Measurements from ENCODE around the gene PDCL2. TPM values are rescaled to one million over a fixed set of nuclear protein-coding genes. Genes with fewer than 3 reads are reported as not detected.
A peak's percentile ranks its signal among the peaks of the same experiment; 100 is the strongest.

The PDCL2 gene
- total and polyA plus RNA-seq, 9 of the 15 experiments (the other 6 are each of a cell fraction or from before 2014, with no cell fraction given): 0.62 to 2.5 (median 1.2) TPM

DNA sequence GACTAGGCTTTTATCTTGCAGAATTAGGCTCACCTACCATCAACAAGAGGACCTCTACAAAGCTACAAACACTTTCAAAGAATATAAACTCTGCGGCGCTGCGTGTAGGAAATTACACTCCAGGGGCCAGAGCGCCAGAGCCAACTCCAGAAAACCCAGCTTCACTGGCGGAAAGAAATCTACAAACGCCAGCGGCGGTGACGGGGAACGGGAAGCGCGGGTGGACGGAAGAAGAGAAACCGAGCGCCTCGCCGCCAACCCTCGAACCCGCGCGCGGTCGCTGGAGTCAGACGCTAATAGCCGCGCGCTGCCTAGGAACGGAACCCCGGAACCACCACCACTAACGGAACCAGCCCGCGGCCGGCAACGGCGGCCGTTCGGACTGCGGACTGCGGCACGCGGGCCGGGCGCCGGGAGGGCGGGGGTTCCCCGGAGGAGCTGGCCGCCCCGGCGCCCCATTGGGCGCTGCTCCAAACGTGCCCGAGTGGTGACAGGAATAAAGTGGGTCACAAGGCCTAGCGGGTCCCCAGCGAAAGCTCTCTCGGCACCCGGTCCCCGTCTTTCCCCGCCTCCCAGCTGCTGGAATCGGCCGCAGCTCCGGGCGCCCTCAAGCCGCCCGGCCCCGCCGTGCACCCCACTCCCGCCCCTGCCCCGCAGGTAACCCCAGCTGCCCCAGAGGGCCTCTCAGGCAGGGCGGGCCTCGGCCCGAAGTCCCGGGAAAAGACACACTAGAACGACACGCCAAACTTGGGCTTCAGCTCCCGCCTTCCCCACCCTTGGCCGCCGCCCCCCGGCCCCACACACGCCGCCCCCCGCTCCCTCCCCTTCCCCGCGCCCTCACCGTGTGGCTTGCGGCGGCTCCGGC is 46.2 kb downstream of the PDCL2 start (continued):
- TF ChIP-seq ZNF280A (IDR thresholded peaks at IDR 0.05; ENCODE audit: low read depth, partially characterized antibody) (no peak), TGIF2 (CRISPR knock-in tag; IDR thresholded peaks at IDR 0.05) (no peak), NR2C2 (CRISPR knock-in tag; IDR thresholded peaks at IDR 0.05) (0 out of 2 replicates have a peak, but pooled peaks have one; percentile 32), NR2C2 (tag; IDR thresholded peaks at IDR 0.05) (peak; percentile 83), SAFB (IDR thresholded peaks at IDR 0.05; ENCODE audit: borderline replicate concordance, low read depth, low read length) (0 out of 2 replicates have a peak, but pooled peaks have one; percentile 18), ZNF324 (CRISPR knock-in tag; IDR thresholded peaks at IDR 0.05) (no peak), NCOA6 (IDR thresholded peaks at IDR 0.05) (no peak), NR3C1 (CRISPR knock-in tag; IDR thresholded peaks at IDR 0.05) (no peak), ZBED1 (IDR thresholded peaks at IDR 0.05) (no peak)

Data from K562 (cell line).